GM21723 (cell line): ENCODE results near the gene ACOXL.
"Not testable (repeated sequence)": the region's sequence is repeated elsewhere in the genome, so short reads cannot be mapped to it uniquely, and the experiment has no call there.

Experiments used
- ATAC-seq: cut with Tn5 transposase; IDR thresholded peaks from one replicate; pipeline ENCODE4 v1.9.1; 2021; ENCODE audit warnings: mild to moderate bottlenecking, moderate library complexity; ENCODE audit not compliant: unreplicated experiment

ACOXL gene

DNA sequence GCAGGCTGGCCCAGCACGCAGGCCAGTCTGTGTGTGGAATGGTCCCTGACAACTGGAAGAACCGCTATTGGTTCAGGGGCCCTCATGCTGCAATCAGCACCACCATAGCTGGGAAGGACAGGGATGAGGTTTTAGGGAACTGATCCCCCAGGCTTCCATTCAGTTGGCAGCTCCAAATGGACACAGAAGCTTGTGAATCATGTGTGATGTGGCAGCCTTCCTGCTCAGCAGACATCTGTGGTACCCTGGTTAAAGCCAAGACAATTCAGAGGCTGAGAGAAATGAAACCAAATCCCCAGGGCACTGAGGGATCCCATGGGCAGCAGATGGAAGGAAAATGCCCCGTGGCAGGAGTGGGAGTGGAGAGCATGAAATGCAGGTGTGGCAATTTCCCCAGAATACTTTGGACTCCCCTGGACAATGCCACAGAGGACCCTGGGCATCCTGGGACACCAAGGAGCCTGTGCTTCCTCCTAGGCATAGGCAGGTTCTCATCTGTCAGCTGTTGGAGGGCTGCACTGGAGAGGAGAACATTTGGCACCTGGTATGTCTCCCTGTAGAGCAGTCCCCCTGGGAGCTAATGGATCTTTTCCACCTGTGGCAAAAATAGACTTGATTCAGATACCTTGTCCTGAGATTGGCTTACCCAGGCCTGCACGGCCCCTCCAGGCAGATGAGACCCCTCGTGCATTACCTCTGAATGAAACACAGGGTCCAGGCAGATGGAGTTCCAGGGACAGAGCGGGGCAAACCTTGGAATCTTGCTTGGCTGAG is 226.2 kb downstream of the ACOXL start:
- ATAC-seq = no peak

DNA sequence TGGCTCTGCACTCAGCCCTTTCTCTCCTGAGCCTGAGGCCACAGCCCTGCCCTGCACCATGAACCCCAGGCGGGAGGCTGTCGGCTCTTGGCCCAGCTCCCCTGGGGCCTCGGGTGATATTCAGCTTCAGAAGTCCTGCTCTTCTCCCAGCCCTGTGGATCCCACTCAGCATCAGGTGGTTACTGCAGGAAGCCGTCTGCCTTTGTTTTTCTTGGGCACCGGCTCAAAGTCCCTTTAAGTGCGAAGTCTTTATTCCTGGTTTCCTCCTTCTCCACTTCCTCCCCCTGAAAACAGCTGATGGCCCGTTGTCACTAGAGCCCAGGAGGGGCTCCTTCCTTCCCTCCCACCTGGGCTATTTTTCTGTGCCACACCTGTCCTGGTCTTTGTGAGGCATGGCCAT is 226.8 kb downstream of the ACOXL start:
- no peak for ATAC-seq

DNA sequence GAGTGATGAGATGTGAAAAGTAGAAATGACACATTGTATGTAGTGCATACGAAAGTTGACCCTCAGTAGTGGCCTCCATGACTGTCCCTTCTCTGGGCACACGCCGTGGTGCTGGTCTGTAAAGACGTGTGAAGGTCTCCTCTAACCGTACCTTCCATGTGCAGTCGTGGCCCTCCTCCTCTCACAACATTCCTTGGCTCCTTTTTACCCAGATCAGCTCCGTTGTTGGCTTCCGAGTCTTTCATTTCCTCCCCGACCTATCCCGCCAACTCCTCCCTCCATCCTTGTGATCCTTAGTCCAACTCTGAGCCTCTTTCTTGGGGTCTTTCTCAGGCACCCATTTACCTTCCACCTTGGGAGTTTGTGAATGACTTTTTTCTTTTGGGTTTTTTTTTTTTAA is 227.9 kb downstream of the ACOXL start:
- no peak for ATAC-seq

DNA sequence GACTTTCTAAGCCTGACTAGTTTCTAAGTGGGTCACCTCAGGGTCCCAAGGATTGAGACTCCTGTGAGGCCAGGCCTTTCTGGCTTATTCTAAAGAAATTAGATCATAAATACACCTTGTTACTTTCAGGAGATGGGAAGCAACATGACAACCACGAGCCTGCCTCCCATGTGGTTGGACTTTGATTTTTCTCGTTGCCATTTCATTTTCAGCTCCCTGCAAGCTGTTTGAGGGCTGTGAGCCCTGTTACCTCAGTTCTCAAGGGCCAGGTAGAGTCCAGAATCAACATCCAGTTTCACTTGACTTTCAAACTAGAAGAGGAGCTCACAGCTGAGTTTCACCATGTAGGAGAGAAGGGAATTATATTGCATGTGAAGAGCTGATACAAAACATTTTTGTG is 228.6 kb downstream of the ACOXL start:
- ATAC-seq = no peak

DNA sequence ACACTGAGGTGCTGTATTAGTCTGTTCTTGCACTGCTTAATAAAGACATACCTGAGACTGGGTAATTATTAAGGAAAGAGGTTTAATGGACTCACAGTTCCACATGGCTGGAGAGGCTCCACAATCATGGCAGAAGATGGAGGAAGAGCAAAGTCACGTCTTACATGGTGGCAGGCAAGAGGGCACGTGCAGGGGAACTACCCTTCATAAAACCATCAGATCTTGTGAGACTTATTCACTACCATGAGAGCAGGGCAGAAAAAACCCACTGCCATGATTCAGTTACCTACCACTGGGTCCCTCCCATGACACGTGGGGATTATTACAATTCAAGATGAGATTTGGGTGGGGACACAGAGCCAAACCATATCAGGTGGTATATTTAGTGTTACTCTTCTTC is 229.3 kb downstream of the ACOXL start:
- ATAC-seq = not testable (repeated sequence)

DNA sequence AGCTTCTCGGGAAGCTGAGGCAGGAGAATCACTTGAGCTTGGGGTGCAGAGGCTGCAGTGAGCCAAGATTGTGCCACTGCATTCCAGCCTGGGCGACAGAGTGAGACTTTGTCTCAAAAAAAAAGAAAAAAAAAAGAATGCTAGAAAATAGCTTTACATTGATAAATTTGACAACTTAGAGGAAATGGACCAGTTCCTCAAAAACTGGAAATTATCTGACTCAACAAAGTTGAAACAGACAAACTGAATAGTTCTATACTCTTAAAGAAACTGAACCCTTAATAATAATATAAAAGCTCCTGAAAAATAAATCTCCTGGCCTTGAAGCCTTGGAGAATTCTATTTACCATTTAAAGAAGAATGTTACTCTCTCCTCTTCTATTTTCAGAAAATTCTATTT is 237.3 kb downstream of the ACOXL start:
- no peak for ATAC-seq

DNA sequence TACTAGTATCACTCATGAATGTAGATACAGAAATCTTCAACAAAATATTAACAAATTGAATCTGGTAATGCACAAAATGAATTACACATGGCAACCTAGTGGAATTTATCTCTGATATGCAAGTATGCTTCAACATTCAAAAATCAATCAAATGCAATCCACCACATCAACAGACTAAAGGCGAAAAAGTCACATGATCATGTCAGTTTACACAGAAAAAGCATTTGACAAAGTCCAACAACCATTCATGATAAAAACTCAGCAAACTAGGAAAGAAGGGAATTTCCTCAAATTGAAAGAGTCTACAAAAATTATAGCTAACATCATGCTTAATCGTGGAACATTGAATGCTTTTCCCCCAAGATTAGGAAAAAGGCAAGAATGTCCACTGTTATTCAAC is 237.8 kb downstream of the ACOXL start:
- ATAC-seq = no peak

DNA sequence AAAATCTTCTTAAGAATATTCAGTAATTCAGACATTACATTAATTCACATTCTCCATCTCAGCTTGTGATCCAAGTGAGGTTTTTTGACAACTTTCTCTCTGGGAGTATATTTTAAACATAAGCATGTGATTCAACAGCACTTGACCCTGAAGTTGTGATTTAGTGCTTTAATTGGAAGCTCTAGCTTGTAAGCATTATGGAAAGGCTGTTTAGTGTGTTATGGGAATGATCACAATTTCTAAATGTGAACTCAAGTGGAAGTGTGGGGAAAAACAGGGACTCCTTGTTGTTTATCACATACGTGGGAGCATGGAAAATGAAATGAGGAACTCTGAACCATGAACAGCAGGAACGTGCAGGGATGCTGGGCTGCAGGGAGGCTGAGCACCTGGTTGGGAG is 239.4 kb downstream of the ACOXL start:
- ATAC-seq = no peak

DNA sequence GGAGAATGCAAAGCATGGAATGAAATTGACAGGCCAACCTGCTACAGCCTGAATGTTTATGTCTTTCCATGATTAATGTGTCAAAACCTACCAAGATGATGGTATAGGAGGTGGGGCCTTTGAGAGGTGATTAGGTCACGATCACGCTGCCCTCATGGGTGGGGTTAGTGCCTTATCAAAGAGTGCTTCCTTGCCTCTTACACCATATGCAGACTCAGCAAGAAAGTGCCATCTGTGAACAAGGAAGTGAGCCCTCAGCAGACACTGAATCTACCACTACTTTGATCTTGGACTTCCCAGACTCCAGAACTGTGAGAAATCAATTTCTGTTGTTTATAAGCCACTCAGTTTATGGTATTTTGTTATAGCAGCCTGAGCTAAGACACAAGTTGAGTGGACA is 240.9 kb downstream of the ACOXL start:
- ATAC-seq = no peak

DNA sequence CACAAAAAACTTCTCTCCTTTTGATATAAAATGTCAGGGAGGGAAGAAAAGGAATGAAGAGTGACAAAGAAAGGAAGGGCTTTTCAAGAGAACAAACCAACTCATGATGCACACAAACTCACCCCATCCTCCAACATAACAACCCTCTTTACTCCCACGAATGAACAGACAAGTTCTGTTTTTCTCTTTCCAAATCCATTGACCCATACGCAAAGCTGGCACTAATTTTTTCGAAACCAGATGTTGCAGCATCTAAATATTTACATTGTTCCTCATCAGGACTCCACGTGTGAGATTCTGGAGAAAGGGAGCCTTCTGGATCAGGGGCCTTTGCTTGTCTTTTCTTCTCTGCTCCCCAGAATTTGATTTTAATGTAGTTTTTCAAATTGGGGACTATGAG is 245.0 kb downstream of the ACOXL start:
- no peak for ATAC-seq

DNA sequence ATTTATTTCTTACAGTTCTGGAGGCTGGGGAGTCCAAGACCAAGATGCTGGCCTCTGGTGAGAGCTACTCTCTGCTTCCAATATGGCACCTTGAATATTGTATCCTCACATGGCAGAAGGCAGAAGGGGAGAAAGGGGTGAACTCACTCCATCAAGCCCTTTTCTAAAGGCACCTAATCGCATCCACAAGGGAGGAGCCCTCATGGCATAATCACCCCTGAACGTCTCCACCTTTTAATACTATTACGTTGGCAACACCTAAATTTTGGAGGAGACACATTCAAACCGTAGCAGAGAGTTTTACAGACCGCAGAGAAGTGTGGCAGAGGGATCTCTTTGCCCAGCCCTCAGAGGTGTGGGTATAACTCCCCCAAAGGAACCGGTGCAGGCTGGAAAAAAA is 245.8 kb downstream of the ACOXL start:
- no peak for ATAC-seq

DNA sequence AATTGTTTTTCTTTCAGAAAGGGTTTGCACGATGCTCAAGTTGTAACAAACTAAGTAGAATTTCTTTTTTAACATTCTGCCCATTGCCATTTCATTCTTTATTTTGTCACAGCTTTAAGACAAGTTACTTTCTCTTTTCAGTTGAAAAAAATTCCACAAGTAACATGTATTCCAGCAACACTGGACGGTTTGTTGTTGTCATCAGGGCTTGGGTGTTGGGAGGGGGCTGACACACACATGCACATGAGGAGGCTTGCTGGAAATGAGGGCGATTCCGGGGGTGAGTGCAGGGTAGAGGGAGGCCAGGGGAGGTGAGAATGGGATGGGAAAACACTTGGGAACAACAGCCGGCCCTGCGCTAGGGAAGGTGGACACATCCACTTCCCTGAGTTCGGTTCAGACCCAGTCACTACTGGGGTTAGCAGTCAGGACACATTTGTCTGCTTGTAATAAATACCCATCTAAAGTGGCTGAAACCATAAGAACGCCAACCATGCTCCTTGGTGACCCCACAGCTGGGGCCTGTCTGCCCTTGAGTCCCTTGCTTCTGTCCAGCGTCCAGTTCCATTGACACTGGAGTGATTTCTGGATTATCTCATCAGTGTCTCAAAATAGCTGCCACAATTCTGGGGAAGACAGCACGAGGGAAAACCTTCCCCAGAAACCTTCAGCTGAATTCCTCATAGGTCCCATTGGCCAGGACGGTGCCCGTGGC is 246.5 kb downstream of the ACOXL start:
- no peak for ATAC-seq

DNA sequence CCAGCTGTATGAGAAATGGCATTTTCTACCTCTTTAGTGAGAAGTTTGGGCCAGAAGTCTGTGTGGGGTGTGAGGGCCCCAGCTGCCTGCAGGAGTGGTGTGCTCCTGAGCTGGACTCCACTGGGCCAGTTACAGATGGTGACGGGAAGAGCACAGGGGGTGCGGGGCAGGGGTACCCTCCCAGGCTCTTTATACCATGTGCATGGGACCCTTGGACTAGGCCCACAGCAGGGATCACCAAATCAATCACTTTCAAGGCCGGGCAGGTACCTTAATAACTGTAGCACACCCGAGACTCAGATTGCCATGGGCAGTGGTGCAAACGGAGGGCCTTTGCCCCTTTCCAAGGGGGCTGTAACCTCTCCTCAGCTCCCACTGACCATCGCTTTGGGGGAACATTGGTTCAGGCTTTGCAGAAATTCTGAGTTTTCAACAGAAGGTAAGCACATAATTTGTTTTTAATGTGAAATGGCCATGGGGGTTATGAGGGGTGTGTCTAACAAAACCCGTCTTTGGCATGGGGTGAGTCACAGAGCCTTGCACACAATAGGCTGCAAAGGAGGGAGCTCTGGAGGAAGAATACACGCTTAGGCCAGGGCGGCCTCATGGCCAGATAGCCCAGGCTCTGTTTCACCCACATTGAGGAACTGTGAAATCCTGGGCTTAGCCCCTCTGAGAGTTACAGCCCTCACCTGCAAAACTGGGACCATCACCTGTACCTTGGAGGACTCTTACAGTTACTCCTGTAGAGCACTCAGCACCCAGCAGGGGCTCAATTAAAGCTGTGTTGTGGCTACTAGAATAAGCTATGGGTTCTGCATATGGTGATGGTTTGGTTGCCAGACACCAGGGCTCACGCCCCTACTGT is 247.3 kb downstream of the ACOXL start:
- ATAC-seq = no peak

DNA sequence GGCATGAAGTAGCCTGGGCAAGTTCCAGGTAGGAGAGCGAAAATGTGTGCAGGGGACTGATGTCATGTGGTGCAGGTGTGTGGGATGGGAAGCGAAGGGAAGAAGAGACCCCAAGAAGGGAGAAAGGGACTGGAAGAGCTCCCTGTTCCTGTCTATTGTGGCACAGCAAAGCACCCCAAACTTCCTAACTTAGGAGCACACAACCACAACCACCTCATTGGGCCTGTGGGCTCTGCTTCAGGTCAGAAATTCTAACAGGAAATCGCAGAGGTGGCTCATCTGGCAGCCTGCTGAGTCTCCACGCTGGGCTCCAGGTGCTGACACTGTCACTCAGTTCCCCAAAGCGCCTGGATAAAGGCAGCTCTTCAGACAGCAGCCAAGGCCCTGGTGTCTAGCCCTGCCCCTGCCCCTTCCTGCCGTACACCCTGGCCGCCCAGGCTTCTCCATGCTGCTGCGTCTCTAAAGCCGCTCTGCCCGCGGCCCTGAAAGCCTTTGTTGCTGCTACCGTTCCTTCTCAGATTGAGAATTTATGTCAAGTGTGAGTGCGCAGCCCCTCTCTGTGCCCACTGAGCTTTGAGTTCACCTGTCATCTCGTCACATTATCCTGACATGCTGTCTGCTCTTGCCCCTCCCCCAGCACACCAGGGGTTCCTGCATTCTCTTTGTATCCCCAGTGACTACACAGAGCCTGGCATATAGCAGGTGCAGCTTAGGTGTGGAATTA is 248.1 kb downstream of the ACOXL start:
- no peak for ATAC-seq

DNA sequence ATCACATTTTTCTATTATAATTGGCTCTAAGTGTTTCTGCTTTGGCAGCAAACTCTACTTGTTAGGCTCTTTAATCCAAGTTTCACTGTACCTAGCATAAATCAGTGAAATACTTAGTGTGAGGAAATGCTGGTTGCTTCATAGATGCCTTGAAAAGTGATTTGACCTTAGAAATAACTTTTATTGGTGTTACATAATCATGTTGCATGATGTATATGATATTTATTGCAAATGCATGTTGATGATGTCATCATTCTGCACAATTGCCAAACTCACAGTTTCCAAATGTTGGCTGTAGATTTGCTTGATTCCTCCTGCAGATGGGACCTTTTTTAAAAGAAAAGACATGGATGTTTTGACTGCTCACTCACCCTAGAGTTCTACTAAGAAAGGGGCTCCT is 250.8 kb downstream of the ACOXL start:
- no peak for ATAC-seq

DNA sequence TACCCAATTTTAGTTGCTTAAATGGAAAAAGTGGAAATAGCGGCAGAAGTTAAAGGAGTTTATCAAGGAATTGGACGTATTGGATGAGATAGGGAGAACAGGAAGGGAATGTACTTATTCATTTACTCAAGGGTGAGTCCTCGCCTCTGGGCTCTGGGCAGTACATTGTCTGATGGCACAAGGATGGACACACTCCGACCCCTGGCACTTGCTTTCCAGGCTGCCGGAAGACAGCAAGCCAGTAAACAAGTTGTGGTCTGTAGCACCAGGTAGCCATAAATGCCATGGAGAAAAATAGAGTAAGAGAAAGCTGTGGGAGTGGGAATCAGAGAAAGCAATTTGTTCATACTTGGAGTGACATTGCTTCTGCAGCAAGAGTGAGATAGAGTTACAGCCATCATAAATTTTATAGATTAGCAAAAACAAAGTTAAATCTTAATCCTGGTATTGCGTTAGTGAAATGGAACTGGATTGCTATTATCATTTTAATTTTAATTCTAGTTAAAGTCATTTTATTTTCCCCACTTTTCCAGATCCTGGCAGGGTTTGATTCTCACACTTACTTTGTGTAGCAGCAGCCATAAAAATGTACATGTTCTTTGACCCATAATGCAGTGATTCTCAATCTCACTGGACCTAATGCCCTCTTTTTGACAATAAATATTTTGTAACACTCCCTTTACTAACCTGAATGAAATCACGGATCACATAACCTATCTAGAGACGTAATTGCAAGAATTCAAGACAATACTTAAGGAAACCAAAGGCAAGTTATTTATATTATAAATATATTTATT is 252.5 kb downstream of the ACOXL start:
- ATAC-seq = no peak

DNA sequence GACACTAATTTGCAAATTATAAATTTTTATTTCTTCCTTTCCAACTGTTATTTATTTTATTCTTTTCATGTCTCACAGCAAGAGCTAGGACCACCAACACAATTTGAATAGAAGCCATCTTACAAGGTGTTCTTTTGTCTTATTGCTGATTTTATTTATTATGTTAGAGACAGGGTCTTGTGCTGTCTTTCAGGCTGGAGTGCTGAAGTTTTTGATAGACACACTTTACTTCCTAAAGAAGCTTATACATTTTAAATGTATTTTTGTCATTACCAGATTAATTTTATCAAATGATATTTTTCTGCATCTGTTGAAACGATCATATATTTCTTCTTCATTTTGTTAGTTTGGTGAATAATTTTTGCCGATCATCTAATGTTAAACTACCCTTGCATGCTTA is 258.1 kb downstream of the ACOXL start:
- no peak for ATAC-seq

DNA sequence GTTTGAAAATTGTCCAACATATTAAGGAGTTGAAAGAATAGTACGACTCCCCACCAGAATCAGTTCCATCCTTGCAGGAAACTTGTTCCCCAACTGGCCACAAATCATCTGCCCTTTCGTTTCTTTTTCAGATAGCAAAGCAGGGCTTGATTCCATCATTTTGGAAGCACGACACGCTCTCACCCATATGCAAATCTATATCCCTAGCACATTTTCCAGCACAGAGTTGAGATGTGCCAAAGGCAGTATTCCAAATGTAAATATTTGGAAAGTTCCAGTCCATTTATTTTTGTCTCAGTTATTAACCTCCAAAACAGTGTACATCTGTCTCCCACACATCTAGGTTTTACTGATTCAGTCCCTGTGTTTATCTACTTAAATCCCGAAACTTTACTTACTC is 259.5 kb downstream of the ACOXL start:
- ATAC-seq = no peak

DNA sequence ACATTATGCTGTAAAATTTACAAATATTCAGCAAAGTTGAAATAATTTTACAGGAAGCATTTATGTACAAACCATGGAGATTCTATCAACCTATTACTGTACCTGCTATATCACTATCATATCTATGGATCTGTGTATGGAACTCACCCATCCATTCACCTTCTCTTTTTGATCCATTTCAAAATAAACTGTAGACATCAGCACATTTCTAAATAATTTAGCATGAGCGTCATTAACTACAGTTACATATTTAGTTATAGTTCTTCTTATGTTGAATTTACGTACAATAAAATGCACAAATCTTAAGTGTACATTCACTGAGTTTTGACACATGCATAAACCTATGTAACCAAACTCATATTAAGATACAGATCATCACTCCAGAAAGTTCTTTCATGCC is 260.5 kb downstream of the ACOXL start:
- ATAC-seq = no peak

DNA sequence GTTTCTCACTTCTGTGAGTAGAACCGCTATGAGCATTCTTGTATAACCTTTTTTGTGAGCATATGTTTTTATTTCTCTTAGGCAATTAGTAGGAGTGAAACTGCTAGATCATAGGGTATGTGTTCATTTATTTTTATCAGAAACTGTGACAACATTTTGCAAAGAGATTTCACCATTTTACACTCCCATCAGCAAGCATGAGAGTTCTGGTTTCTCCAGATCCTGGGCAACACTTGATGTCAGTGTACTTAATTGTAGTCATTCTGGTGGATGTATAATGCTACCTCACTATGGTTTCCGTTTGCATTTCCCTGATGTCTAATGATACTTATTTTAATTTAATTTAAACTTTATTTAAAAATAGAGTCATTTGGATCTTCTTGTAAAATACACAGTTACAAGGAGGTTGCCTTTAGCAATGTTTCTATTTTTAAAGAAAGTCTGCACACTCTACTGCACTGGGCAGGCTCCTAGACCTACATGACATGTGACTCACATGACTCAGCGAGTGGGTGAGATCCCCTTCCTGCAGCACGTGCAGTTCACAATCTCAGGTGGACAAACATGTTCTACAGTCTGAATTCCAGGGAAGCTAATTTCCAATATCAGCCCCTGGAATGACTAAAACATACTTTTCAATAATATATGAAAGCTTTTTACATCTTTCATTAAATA is 261.3 kb downstream of the ACOXL start:
- no peak for ATAC-seq
